HG03066 (cell line): ENCODE data around the gene DDO.
"Not testable (repeated sequence)": the region's sequence is repeated elsewhere in the genome, so short reads cannot be mapped to it uniquely, and the experiment has no call there.

Experiments
- ATAC-seq: cut with Tn5 transposase; IDR thresholded peaks from one replicate; pipeline ENCODE4 v1.9.1; 2021; ENCODE audit warnings: low read depth; ENCODE audit not compliant: unreplicated experiment

Gene DDO, protein sequence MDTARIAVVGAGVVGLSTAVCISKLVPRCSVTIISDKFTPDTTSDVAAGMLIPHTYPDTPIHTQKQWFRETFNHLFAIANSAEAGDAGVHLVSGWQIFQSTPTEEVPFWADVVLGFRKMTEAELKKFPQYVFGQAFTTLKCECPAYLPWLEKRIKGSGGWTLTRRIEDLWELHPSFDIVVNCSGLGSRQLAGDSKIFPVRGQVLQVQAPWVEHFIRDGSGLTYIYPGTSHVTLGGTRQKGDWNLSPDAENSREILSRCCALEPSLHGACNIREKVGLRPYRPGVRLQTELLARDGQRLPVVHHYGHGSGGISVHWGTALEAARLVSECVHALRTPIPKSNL

DNA sequence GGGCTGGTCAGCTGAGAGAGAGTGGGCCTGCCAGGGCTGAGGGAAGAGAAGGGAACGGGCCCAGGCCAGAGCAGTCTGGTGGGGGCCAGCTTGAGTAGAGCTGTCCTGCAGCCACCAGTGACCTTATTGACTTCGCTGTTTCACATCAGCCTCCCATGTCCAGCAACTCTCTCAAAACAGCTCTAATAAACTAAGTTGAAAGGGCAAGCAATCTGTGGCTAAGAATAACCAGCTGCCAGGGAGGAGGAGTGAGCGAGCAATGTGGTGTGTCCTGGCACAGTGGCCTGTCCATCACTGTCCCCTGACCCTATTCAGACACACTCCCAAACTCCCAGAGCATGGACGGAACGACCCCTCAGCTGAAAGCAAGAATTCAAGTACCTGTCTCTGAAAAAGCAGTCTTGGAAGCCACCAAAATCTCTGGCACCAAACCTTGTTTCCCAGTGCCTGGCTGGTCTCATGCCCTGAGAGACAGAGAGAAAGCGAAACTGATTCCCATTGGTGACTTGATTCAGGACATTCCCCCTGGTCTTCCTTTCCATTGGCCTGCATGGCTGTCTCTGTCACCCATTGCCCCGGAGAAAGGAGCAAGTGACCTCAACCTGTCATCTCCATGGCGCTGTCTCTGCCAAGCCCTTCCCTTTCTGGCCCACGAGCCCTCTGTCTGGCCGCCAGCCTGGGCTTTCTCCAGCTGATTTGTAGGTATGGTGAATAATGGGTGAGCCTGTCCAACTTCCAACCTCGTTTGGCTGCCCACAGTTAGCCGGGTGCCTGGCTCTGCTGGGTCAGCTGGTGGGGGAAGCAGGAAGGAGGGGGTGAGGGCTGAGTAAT lies at the start of gene DDO:
Gene DDO (minus strand): TSS at position 490 of the 831 bp plus-strand sequence. CDS start 2,113 bp downstream, outside the sequence.
- no peak for ATAC-seq

DNA sequence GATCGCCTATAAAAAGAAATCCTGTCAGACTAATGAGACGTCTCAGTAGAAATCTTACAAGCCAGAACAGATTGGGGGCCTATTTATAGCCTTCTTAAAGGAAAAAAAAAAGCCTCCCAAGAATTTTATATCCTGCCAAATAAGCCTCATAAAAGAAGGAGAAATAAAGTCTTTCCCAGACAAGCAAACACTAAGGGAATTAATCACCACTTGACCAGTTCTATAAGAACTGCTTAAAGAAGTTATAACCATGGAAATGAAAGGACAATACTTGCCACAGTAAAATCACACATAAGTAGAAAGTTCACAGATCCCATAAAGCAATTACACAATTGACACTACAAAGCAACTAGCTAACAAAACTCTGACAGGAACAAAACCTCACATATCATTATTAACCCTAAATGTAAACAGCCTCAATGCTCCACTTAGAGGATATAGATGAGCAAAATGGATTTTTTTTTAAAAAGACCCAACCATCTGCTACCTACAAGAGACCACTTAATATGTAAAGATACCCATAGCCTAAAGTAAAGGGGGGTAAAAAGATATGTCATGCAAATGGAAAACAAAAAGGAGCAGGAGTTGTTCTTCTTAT lies 47.6 kb upstream of the DDO start:
- ATAC-seq = no peak

DNA sequence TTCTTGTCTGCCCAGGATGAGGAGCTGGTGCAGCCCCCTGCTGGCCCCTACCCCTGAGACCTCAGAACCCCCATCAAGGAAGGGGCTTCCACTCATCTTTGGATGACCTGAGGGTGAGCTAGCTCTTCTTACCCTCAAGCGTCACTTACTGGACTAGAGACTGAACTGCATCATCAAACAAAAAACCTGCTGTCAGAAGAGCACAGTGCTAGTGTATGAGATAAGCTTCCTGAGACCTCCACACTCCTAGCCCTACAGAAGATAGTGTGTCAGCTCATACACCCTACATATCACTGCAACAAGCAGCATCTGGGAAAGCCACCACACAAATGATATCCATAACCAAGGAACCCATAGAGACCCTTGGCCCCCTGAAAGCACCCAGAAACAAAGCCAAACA lies 46.0 kb upstream of the DDO start:
- no peak for ATAC-seq

DNA sequence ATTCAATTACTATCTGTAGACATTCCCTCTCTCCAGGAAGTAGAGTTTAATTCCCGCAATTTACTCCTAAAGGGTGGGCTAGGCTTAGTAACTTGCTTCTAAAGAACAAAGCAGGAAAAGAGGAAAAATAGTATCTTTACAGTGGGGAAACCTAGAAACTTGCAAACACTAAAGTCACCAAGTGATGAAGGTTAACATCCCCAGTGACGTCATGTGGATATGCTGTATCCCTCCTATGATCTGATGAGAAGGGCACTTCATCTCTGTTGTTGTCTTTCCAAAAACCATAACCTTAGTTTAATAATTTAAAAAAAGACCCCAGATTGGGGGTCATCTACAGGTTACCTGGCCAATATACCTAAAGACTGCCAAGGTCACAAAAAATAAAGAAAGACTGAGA lies 43.8 kb upstream of the DDO start:
- ATAC-seq = no peak

DNA sequence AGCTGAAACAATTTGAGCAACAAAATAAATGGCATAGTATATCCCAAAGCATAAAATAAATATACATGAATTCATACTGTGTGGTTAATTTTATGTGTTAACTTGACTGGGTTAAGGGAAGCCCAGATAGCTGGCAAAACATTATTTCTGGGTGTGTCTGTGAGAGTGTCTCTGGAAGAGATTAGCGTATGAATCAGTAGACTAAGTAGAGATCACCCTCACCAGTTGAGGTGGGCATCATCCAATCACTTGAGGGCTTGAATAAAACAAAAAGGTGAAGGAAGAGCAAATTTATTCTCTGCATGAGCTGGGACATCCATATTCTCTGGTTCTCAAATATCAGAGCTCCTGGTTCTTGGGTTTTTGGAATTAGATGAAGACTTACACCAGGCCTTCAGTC lies 43.1 kb upstream of the DDO start:
- no peak for ATAC-seq

DNA sequence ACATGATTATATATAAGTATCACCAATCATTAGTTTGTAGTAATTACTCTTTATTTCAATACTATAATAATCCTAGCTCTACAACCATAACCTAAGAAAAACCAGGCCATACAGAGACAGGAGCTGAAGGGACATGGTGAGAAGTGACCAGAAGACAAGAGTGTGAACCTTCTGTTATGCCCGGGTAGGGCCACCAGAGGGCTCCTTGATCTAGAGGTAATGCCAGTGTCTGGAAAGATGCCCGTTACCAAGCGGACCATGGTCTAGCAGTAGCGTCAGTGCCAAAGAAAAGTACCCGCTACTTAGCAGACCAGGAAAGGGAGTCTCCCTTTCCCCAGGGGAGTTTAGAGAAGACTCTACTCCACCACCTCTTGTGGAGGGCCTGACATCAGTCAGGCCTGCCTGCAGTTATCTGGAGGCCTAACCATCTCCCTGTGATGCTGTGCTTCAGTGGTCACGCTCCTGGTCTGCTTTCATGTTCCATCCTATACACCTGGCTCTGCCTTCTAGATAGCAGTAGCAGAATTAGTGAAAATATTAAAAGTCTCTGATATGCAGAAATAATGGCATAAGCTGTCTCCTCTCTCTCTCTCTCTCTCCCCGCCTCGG lies 42.3 kb upstream of the DDO start:
- not testable (repeated sequence) for ATAC-seq

DNA sequence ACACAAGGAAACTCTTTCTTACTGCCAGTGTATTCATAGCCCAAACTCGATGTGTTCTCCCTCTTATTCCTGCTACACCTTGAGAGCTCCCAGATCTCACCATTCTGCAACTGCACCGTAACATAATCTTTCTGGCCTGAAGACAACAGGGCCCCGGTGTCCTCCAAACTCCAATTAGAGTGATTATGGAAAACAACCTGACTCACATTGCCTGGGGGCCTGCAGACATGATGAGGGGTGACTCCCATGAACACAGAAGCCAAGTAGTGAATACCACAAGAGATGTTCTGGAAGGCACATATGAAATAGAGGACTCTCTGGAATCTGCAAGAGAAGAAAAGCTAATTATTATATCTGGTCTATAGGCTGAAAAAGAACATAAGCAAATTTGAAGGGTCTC lies 41.3 kb upstream of the DDO start:
- ATAC-seq = no peak

DNA sequence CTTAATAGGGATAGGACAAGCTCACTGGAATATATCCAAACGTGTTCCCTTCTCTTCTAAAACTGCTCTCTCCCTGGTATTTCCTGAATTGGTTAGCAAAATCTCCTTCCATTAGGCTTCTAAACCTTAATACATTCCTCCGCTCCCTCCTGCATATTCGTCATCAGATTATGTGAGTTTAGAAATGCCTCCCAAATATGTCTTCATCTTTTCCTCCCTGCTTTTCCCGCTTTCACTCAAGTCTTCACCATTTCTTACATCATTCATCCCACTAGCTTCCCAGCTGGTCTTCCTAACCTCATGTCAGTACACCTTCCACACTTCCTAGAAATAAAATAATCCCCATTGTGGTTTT lies 34.1 kb upstream of the DDO start:
- no peak for ATAC-seq

DNA sequence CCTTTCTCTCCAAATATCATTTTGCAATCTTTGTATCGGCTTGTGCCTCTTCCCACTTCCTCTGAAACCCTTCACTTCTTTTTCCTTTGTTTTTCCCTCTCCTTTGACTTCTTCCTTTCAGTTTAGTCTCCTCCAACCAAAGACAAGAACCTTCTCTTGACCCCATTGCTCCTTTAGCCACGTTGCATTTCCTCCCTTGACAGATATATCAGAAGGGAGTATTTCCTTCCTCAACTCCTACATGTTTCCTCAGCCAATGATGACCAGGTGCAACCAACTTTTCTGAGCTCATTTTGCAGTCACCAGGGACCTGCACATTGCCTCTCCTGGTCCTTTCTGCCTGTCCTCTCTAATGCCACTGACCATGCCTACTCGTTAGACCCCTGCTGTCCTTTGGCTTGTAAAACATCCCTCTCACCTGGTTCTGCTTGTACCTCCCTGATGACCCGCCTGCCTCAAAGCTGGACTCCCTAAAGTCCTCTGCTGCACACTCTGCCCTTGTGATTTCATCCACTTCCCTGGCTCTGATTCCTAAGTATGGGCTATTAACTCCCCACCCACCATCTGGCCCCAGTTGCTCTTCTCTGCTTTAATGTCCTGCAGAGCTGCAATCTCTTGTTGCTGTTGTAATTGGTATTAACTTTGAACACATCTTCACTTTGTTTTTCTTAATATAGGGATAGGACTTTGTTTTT lies 33.6 kb upstream of the DDO start:
- no peak for ATAC-seq

DNA sequence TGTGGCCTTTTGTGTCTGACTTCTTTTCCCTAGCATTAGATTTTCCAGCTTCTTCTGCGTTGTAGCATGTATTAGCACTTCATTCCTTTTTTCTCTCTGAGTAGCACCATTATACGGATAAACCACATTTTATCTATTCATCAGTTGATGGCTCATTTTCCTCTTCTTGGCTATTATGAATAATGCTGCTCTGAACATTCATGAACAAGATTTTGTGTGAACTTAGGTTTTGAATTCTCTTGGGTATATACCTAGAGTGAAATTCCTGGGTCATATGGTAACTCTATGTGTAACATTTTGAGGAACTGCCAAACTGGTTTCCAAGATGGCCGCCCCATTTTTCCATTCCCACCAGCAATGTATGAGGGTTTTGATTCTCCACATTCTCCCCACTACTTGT lies 32.4 kb upstream of the DDO start:
- no peak for ATAC-seq

DNA sequence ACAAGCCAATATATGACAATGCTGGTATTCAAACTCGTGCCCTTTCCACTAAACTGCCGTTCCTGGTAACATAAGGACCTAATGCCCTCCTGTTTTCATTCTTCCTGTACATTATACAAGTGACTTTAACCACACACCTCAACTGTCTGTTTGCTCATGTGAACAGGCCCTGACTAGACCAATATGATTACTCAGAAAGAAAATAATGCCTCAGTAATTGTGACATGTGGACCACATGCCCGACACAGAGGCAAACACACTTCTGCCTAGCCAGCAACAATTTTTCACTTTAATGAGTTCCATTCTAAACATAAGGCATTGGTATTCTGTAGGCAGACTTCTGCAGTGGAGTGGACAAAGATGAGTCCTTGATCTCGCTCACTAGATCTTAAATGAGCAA lies 31.0 kb upstream of the DDO start:
- no peak for ATAC-seq

DNA sequence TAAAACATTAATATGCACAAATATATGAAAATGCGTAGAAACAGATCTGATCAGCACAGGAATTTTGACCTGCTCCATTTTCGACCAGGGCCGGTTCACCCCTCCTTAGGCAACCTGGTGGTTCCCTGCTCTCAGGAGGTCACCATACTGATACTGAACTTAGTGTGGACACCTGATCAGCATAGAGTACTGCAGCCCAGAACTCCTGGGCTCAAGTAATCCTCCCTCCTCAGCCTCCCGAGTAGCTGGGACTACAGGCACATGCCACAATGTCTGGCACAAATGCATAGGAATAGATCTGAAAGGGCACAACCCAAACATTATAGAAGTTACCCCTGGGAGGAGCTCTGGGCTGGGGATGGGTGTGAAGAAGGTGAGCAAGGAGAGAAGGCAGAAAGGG lies 24.7 kb upstream of the DDO start:
- ATAC-seq = no peak

DNA sequence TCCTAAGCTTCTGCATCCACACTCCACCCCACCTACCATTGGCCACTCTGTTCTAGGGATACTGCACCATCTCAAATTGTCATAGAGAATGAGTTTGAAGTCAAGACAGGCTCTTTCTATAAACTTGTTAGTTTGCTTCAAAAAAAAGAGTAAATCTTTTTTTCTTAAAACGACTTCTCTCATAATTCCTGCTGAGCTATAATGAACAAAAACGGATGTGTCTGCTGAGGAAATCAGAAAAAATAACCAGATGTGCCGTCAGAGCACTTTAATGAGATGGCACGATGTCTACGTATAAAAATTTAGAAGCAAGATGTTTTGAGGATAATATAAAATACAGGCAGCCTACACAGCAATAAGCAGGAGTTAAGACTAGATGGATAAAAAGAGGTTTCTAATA lies 24.0 kb upstream of the DDO start:
- no peak for ATAC-seq

DNA sequence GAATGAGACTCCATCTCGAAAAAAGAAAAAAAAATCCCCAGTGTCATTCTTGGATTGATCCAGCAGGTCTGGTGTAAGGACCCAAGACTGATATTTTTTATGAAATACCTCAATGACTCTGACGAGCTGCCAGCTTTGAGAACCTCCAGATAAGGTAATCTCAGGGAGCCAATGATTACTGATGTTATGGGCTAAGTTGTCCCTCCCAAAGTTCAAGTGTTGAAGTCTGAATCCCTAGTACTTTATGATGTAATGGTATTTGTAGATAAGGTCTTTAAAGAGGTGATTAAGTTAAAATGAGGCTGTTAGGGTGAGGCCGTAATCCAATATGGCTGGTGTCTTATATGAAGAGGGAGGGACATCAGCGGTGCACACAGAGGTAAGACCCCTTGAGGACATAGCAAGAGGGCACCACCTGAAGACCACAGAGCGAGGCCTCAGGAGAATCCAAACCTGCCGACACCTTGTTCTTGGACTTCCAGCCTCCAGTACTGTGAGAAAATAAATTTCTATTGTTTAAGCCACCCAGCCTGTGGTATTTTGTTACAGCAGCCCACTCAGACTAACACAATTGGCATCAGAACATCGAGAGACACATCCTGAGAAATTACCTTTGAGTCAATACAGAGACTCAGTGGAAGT lies 19.7 kb upstream of the DDO start:
- ATAC-seq = no peak

DNA sequence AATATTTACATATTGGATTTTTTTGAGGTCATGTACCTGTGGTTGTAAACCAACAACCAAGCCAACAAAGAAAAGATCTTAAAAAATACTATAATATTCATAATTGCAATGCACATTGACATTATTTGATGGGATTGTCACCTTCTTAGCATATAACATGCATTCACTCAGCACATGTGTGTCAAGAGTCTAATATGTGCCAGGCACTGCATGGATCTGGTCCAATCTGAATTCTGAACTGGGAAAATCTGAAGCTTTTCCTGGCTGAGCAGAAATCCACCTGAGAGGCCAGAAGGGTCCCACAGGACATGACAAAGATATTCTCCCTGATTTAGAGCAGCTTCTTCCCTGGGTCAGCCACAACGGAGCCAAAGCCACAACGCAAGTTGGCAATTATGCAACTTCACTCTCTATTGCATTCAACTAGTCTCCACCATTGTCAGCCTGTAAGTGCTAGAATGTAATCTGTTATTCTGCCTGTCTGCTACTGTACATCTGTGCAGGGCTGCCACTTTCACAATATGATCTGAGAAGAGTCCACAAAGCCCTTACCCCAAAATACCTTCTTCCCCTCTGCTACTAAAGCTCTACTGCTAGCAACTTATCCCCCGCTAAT lies 17.0 kb upstream of the DDO start:
- ATAC-seq = no peak

DNA sequence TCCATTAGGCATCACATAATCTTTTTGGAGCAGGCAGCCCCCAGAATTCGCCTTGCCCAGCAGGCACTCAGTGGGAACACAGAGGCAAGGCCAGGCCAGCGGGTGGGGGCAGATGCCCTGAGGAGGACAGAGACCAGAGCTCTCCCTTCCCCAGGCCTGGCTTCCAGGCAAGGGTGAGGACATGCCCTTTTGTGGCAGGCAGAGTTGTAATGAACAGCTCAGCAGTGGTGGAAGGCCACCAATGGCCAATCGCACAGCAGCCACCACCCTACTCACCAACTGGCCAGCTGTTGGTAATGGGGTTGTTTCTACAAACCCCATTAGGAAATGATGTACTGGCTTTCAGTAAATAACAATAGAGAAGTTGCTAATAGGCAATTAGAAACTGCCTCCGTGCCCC lies 15.4 kb upstream of the DDO start:
- no peak for ATAC-seq

DNA sequence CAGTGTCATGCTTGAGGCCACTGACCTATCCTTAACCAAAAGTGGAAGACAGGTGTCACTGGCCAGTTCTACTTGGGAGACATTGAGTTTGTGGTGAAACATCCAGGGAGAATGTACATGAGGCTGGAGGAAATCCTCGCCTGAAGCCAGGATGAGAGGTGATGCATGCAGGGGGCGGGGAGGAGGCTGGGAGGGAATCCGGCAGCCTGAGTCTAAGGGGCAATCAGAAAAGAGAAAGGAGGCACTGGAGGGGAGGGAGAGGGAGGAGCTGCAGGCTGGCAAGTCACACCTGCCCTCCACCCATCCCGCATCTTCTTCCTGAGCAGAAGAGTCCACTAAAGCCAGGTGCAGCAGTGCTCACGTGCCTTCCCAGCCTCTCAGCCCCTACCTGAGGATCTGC lies 14.9 kb upstream of the DDO start:
- no peak for ATAC-seq

DNA sequence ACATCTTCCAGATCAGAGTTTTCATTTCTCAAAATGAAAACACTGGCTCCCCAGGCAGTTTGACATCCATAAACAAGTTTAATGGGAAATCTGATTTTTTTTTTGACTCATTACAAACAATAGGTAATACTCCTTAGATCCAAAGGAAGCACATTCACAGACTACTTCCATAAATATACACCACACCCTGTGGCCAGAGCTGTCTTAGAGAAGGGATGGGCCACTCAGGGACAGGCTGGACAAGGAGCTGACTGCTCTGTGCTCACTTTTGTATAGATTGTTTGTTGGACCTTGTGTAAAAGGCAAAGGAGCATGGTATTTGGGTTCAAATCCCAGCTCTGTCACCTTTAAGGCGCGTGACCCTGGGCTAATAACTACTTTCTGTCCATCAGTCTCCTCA lies 12.8 kb upstream of the DDO start:
- no peak for ATAC-seq

DNA sequence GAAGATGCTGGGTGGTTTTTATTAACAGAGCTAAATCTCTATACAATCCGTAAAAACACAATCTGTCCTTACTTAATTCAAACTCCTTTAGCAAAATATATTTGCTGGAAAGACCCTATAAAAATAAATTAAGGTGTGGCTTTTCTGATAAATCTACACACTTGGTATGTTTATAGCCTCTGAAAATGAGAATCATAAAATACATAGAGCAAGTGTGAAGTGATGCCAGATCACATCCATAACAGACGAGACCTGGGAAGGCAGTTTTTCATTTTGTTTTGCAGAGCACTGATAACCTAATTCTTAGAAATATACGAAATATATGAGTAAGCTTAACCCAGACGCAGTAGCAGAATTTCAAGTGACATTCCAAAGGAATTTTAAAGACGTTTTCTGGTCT lies 10.4 kb upstream of the DDO start:
- ATAC-seq = no peak

DNA sequence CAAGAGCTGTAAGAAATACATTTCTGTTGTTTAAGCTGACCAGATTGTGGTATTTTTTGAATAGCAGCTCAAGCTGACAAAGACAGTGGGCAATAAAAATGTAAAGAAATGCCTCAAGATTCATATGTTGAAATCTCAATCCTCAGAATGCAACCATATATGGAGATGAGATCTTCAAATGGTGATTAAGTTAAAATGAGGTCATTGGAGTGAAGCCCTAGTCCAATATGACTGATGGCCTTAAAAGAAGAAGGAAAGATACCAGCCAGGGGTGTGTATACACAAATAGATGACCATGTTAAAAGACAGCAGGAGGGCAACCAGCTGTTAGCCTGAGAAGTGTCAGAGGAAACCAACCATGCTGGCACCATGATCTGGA lies 7.1 kb upstream of the DDO start:
- no peak for ATAC-seq
